Measurements from ENCODE around the gene SELENOO. TPM values are rescaled to one million over a fixed set of nuclear protein-coding genes. Genes with fewer than 3 reads are reported as not detected.
A peak's percentile ranks its signal among the peaks of the same experiment; 100 is the strongest.

Gene SELENOO
- total and polyA plus RNA-seq, 4 donors: 7.6 to 41.2 (median 25.6) TPM

GRCh38 chr22:50178471-50178864, 22.3 kb upstream of the SELENOO start:
- no peaks in the 10 kb centered on the region for H3K27me3 ChIP-seq (ENCODE audit: control insufficient read depth, insufficient read depth, low read length)
- 71% methylated on average over 21 of the region's 22 CpGs for WGBS (ENCODE audit: insufficient coverage)
- peaks cover 12% of the 10 kb centered on the region for H3K4me1 ChIP-seq (ENCODE audit: control insufficient read depth, insufficient read depth, low read length)
- H3K27ac ChIP-seq (ENCODE audit: low read depth, low read length): no peak overlapping the region
- no peaks in the 10 kb centered on the region for H3K9me3 ChIP-seq (ENCODE audit: control insufficient read depth, insufficient read depth, low read length)
- no peak for DNase-seq (ENCODE audit: low read depth in 4 of 6, low spot score in 6 of 6)
- H3K4me3 ChIP-seq (ENCODE audit: low read depth, low read length): no peak overlapping the region
- peaks cover 95% of the 10 kb centered on the region for H3K36me3 ChIP-seq (ENCODE audit: control insufficient read depth, insufficient read depth, low read length)

DNA sequence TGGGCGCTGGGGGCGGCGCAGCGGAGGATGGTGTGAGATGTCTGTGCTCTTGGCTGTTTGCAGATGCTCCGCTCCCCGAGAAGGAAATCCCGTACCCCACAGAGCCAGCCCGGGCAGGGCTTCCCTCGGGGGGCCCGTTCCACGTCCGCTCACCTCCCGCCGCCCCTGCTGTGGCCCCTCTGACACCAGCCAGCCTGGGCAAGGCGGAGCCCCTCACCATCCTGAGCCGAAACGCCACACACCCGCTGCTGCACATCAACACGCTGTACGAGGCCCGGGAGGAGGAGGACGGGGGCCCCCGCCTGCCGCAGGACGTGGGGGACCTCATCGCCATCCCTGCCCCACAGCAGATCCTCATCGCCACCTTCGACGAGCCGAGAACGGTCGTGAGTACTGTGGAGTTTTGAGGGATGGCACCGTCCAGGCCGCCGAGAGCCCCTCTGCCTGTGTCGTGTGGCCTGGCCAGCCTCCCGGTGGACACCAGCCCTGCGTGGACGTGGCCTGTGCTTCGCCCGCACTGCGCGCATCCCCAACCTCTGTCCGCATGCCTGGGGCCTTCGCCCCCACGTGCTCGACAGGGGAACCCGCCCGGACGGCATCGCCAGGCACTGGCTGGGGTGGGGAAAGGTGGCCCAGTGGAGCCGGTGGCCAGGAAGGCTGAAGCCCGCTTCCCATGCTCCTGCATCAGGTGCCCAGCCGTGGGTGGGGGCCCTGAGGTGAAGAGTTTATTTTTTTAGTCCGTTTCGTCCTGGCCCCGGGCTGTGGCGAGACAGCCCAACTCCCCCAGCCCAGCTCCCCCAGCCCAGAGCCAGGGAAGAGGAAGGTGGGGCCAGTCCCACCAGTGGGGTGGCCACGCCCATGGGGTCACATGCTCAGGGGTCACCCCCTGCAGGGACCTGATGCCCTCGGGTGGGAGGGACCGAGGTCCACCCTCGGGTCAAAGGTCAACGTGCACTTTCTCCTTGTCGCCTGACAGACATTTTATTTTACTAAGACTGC, 21.6 kb upstream of the SELENOO start:
- peaks cover 15% of the 10 kb centered on the region for H3K4me1 ChIP-seq (ENCODE audit: control insufficient read depth, insufficient read depth, low read length)
- no peaks in the 10 kb centered on the region for H3K9me3 ChIP-seq (ENCODE audit: control insufficient read depth, insufficient read depth, low read length)
- H3K27ac ChIP-seq (ENCODE audit: low read depth, low read length): no peak overlapping the region
- peaks cover 88% of the 10 kb centered on the region for H3K36me3 ChIP-seq (ENCODE audit: control insufficient read depth, insufficient read depth, low read length)
- H3K27me3 ChIP-seq (ENCODE audit: control insufficient read depth, insufficient read depth, low read length): no peaks in the 10 kb centered on the region
- DNase-seq (ENCODE audit: low read depth in 4 of 6, low spot score in 6 of 6): no peak
- 86% methylated on average over 51 of the region's 64 CpGs for WGBS (ENCODE audit: insufficient coverage)
- H3K4me3 ChIP-seq (ENCODE audit: low read depth, low read length): no peak overlapping the region

GRCh38 chr22:50179937-50180726, 20.7 kb upstream of the SELENOO start:
- Histone ChIP-seq H3K36me3 (ENCODE audit: control insufficient read depth, insufficient read depth, low read length) (peaks cover 78% of the 10 kb centered on the region), H3K27ac (ENCODE audit: low read depth, low read length) (no peak overlapping the region), H3K4me1 (ENCODE audit: control insufficient read depth, insufficient read depth, low read length) (peaks cover 19% of the 10 kb centered on the region), H3K4me3 (ENCODE audit: low read depth, low read length) (no peak overlapping the region), H3K27me3 (ENCODE audit: control insufficient read depth, insufficient read depth, low read length) (no peaks in the 10 kb centered on the region), H3K9me3 (ENCODE audit: control insufficient read depth, insufficient read depth, low read length) (no peaks in the 10 kb centered on the region)
- no peak for DNase-seq (ENCODE audit: low read depth in 4 of 6, low spot score in 6 of 6)
- WGBS (ENCODE audit: insufficient coverage): 84% methylated on average over 34 of the region's 39 CpGs

DNA sequence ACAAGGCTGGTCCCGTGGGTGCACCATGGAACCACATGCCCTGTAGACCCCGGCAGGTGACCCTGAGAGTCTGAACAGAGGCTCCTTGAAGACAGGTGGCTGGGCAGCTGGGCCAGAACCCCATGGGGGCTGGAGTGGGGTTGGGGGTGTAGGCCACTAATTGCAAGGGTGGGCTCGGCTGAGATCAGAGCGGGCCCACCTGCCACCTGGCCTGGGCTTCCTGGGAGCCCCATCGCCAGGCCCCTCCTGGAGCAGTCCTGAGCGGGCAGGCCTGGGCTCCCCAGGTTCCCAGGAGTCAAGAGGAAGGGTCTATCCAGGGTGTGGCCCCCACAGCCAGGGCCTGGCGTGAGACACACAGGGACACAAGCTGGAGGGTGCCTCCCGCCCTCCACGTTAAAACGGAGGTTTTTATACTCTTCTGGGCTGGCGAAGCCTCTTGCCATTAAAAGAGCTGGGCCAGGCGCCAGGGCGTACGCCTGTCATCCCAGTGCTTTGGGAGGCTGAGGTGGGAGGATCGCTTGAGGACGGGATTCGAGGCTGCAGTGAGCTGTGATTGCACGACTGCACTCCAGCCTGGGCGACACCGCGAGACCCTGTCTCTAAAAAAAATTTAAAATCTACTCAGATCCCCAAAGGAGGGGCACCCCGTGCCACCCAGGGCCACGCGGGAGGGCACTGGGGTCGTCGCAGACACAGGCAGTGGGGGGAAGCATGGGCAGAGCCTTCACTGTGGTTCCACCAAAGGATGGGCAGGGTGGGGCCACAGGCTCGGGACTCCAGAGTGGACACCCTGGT, 19.9 kb upstream of the SELENOO start:
- H3K36me3 ChIP-seq (ENCODE audit: control insufficient read depth, insufficient read depth, low read length): peaks cover 71% of the 10 kb centered on the region
- no peak overlapping the region for H3K4me3 ChIP-seq (ENCODE audit: low read depth, low read length)
- no peaks in the 10 kb centered on the region for H3K27me3 ChIP-seq (ENCODE audit: control insufficient read depth, insufficient read depth, low read length)
- WGBS (ENCODE audit: insufficient coverage): 87% methylated on average over 27 of the region's 27 CpGs
- H3K4me1 ChIP-seq (ENCODE audit: control insufficient read depth, insufficient read depth, low read length): peaks cover 23% of the 10 kb centered on the region
- H3K9me3 ChIP-seq (ENCODE audit: control insufficient read depth, insufficient read depth, low read length): no peaks in the 10 kb centered on the region
- DNase-seq (ENCODE audit: low read depth in 4 of 6, low spot score in 6 of 6): no peak
- H3K27ac ChIP-seq (ENCODE audit: low read depth, low read length): no peak overlapping the region

GRCh38 chr22:50182176-50183081, 18.4 kb upstream of the SELENOO start:
- peaks cover 61% of the 10 kb centered on the region for H3K36me3 ChIP-seq (ENCODE audit: control insufficient read depth, insufficient read depth, low read length)
- peaks cover 32% of the 10 kb centered on the region for H3K4me1 ChIP-seq (ENCODE audit: control insufficient read depth, insufficient read depth, low read length)
- 73% methylated on average over 28 of the region's 31 CpGs for WGBS (ENCODE audit: insufficient coverage)
- H3K27ac ChIP-seq (ENCODE audit: low read depth, low read length): no peak overlapping the region
- H3K9me3 ChIP-seq (ENCODE audit: control insufficient read depth, insufficient read depth, low read length): no peaks in the 10 kb centered on the region
- H3K4me3 ChIP-seq (ENCODE audit: low read depth, low read length): no peak overlapping the region
- no peaks in the 10 kb centered on the region for H3K27me3 ChIP-seq (ENCODE audit: control insufficient read depth, insufficient read depth, low read length)
- DNase-seq (ENCODE audit: low read depth in 4 of 6, low spot score in 6 of 6): no peak

- 86% methylated on average over 15 of the region's 19 CpGs for WGBS (ENCODE audit: insufficient coverage)
- H3K27me3 ChIP-seq (ENCODE audit: control insufficient read depth, insufficient read depth, low read length): no peaks in the 10 kb centered on the region
- H3K36me3 ChIP-seq (ENCODE audit: control insufficient read depth, insufficient read depth, low read length): peaks cover 54% of the 10 kb centered on the region
- no peak for DNase-seq (ENCODE audit: low read depth in 4 of 6, low spot score in 6 of 6)
- H3K4me3 ChIP-seq (ENCODE audit: low read depth, low read length): no peak overlapping the region
- H3K4me1 ChIP-seq (ENCODE audit: control insufficient read depth, insufficient read depth, low read length): peaks cover 32% of the 10 kb centered on the region
- no peak overlapping the region for H3K27ac ChIP-seq (ENCODE audit: low read depth, low read length)
- H3K9me3 ChIP-seq (ENCODE audit: control insufficient read depth, insufficient read depth, low read length): no peaks in the 10 kb centered on the region
Measured at GRCh38 chr22:50183141-50183971, 17.5 kb upstream of the SELENOO start.

GRCh38 chr22:50184004-50184901, 16.6 kb upstream of the SELENOO start:
- no peak overlapping the region for H3K27ac ChIP-seq (ENCODE audit: low read depth, low read length)
- H3K4me1 ChIP-seq (ENCODE audit: control insufficient read depth, insufficient read depth, low read length): peaks cover 33% of the 10 kb centered on the region
- DNase-seq (ENCODE audit: low read depth in 4 of 6, low spot score in 6 of 6): peak in 1 of 6 donors; percentile 40
- WGBS (ENCODE audit: insufficient coverage): 47% methylated on average over 30 of the region's 32 CpGs
- no peaks in the 10 kb centered on the region for H3K9me3 ChIP-seq (ENCODE audit: control insufficient read depth, insufficient read depth, low read length)
- peaks cover 51% of the 10 kb centered on the region for H3K36me3 ChIP-seq (ENCODE audit: control insufficient read depth, insufficient read depth, low read length)
- H3K27me3 ChIP-seq (ENCODE audit: control insufficient read depth, insufficient read depth, low read length): no peaks in the 10 kb centered on the region
- peak overlapping the region; percentile 12 for H3K4me3 ChIP-seq (ENCODE audit: low read depth, low read length)

Data from spinal cord (tissue), 10 donors.